SK-N-SH treated with all-trans-retinoic acid at 6 μM for 48 hours (cell line): ENCODE data around the gene SPOP.

Source experiments
- ATAC-seq: fragments of 200-7000 bp; cut with Tn5 transposase; 3 replicates; pipeline ENCODE4 v1.9.1; 2020; ENCODE audit warnings: mild to moderate bottlenecking, moderate library complexity
- ARNTL ChIP-seq: fragments of 450-650 bp; formaldehyde crosslinking; IDR thresholded peaks from 2 replicates; pipeline ENCODE4 v1.5.0; 2020; ENCODE audit warnings: low read depth, mild to moderate bottlenecking, moderate library complexity, borderline replicate concordance
- BACH2 ChIP-seq: fragments of 250-450 bp; sonication (Bioruptor Pico); IDR thresholded peaks from 2 replicates; pipeline ENCODE4 v1.9.0; 2021; ENCODE audit warnings: mild to moderate bottlenecking, borderline replicate concordance
- CSDC2 ChIP-seq: fragments of 250-450 bp; sonication (Bioruptor Pico); IDR thresholded peaks from 2 replicates; pipeline ENCODE4 v1.5.0; 2020; ENCODE audit warnings: mild to moderate bottlenecking, moderate library complexity
- ESRRG ChIP-seq: fragments of 250-450 bp; sonication (Bioruptor Pico); IDR thresholded peaks from 2 replicates; pipeline ENCODE4 v1.6.1; 2021; ENCODE audit warnings: mild to moderate bottlenecking
- GLIS3 ChIP-seq: fragments of 250-450 bp; sonication (Bioruptor Pico); IDR thresholded peaks from 2 replicates; pipeline ENCODE4 v1.5.0; 2020; ENCODE audit warnings: mild to moderate bottlenecking, moderate library complexity
- ISL1 ChIP-seq: fragments of 250-450 bp; sonication (Bioruptor Pico); IDR thresholded peaks from 2 replicates; pipeline ENCODE4 v2.1.2; 2022; ENCODE audit warnings: mild to moderate bottlenecking, moderate library complexity
- OSR1 ChIP-seq: fragments of 250-450 bp; sonication (Bioruptor Pico); IDR thresholded peaks from 2 replicates; pipeline ENCODE4 v1.8.0; 2022; ENCODE audit warnings: moderate library complexity, mild to moderate bottlenecking, inconsistent platforms
- PPARA ChIP-seq: fragments of 250-450 bp; sonication (Bioruptor Pico); IDR thresholded peaks from 2 replicates; pipeline ENCODE4 v1.5.0; 2020; ENCODE audit warnings: mild to moderate bottlenecking, borderline replicate concordance
- RARB ChIP-seq: fragments of 250-450 bp; sonication (Bioruptor Pico); IDR thresholded peaks from 2 replicates; pipeline ENCODE4 v1.8.0; 2021; ENCODE audit warnings: mild to moderate bottlenecking, moderate library complexity
- SNAI2 ChIP-seq: fragments of 250-450 bp; sonication (Bioruptor Pico); IDR thresholded peaks from 2 replicates; pipeline ENCODE4 v1.5.0; 2020; ENCODE audit warnings: mild to moderate bottlenecking, moderate library complexity
- TCF4 ChIP-seq: fragments of 250-450 bp; sonication (Bioruptor Pico); IDR thresholded peaks from 2 replicates; pipeline ENCODE4 v1.8.0; 2021; ENCODE audit warnings: mild to moderate bottlenecking, moderate library complexity, borderline replicate concordance
- ZC3H10 ChIP-seq: fragments of 250-450 bp; sonication (Bioruptor Pico); IDR thresholded peaks from 2 replicates; pipeline ENCODE4 v1.5.1; 2021; ENCODE audit warnings: mild to moderate bottlenecking, moderate library complexity
- ZFP3 ChIP-seq: fragments of 250-450 bp; sonication (Bioruptor Pico); IDR thresholded peaks from 2 replicates; pipeline ENCODE4 v1.5.0; 2020; ENCODE audit warnings: mild to moderate bottlenecking, moderate library complexity
- ZFP30 ChIP-seq: fragments of 450-650 bp; formaldehyde crosslinking; IDR thresholded peaks from 2 replicates; pipeline ENCODE4 v1.5.0; 2022; ENCODE audit warnings: mild to moderate bottlenecking, moderate library complexity
- ZNF565 ChIP-seq: fragments of 450-650 bp; formaldehyde crosslinking; conservative IDR thresholded peaks from 2 replicates; pipeline ENCODE4 v1.5.0; 2020; ENCODE audit warnings: low read depth, mild to moderate bottlenecking, moderate library complexity
- ZNF70 ChIP-seq: fragments of 450-650 bp; formaldehyde crosslinking; IDR thresholded peaks from 2 replicates; pipeline ENCODE4 v1.5.0; 2020; ENCODE audit warnings: mild to moderate bottlenecking, moderate library complexity
- ZNF8 ChIP-seq: fragments of 450-650 bp; formaldehyde crosslinking; IDR thresholded peaks from 2 replicates; pipeline ENCODE4 v1.5.0; 2020; ENCODE audit warnings: mild to moderate bottlenecking, moderate library complexity
- TF ChIP-seq, protein P1 (sequence below): fragments of 250-450 bp; sonication (Bioruptor Pico); IDR thresholded peaks from 2 replicates; pipeline ENCODE4 v1.5.1; 2021; ENCODE audit warnings: mild to moderate bottlenecking, moderate library complexity
- TF ChIP-seq, protein P2 (sequence below): fragments of 250-450 bp; sonication (Bioruptor Pico); IDR thresholded peaks from 2 replicates; pipeline ENCODE4 v1.8.0; 2021; ENCODE audit warnings: low read depth, mild to moderate bottlenecking, moderate library complexity, borderline replicate concordance
- TF ChIP-seq, protein P3 (sequence below): fragments of 250-450 bp; sonication (Bioruptor Pico); IDR thresholded peaks from 2 replicates; pipeline ENCODE4 v1.8.0; 2020; ENCODE audit warnings: mild to moderate bottlenecking, moderate library complexity, borderline replicate concordance
- TF ChIP-seq, protein P4 (sequence below): fragments of 250-450 bp; sonication (Bioruptor Pico); IDR thresholded peaks from 2 replicates; pipeline ENCODE4 v1.5.0; 2020; ENCODE audit warnings: mild to moderate bottlenecking, moderate library complexity
- TF ChIP-seq, protein P5 (sequence below): fragments of 250-450 bp; sonication (Bioruptor Pico); IDR thresholded peaks from 2 replicates; pipeline ENCODE4 v1.5.1; 2020; ENCODE audit warnings: low read depth, mild to moderate bottlenecking, moderate library complexity

SPOP gene

DNA sequence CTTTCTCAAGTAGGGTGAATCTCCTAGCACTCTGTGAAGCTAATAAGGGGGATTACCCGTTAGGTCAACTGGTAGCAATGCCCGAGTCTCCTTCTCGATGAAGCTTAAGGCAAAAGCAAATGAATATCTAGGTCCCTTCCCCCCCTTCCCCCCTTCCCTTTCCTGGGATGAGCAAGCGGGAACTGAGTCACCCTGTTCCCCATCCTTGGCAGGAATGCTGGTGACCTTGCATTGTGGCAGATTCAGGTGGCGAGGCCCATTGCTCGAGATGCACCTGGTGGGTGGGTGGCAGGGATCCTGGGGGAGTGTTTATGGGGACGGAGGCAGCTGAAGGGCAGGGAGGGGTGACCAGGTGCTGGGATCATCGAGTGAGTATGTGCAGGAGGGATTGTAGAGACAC, 95.1 kb downstream of the SPOP start:
- ATAC-seq: no peak; the same call in 2 of the 3 replicates
- TF ChIP-seq BACH2 (CRISPR knock-in tag) (no peak), ZNF565 (CRISPR knock-in tag) (no peak), ARNTL (no peak), ZFP3 (no peak), ZNF70 (CRISPR knock-in tag) (no peak), ZNF8 (CRISPR knock-in tag) (no peak), PPARA (CRISPR knock-in tag) (no peak), ZFP30 (no peak), SNAI2 (CRISPR knock-in tag) (no peak), GLIS3 (CRISPR knock-in tag) (no peak), ZC3H10 (CRISPR knock-in tag) (no peak), ISL1 (CRISPR knock-in tag) (no peak), ESRRG (CRISPR knock-in tag) (no peak), OSR1 (CRISPR knock-in tag) (no peak), RARB (CRISPR knock-in tag) (no peak)
- TF ChIP-seq, protein P1, sequence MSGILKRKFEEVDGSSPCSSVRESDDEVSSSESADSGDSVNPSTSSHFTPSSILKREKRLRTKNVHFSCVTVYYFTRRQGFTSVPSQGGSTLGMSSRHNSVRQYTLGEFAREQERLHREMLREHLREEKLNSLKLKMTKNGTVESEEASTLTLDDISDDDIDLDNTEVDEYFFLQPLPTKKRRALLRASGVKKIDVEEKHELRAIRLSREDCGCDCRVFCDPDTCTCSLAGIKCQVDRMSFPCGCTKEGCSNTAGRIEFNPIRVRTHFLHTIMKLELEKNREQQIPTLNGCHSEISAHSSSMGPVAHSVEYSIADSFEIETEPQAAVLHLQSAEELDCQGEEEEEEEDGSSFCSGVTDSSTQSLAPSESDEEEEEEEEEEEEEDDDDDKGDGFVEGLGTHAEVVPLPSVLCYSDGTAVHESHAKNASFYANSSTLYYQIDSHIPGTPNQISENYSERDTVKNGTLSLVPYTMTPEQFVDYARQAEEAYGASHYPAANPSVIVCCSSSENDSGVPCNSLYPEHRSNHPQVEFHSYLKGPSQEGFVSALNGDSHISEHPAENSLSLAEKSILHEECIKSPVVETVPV (CRISPR knock-in tag): no peak
- TF ChIP-seq, protein P2, sequence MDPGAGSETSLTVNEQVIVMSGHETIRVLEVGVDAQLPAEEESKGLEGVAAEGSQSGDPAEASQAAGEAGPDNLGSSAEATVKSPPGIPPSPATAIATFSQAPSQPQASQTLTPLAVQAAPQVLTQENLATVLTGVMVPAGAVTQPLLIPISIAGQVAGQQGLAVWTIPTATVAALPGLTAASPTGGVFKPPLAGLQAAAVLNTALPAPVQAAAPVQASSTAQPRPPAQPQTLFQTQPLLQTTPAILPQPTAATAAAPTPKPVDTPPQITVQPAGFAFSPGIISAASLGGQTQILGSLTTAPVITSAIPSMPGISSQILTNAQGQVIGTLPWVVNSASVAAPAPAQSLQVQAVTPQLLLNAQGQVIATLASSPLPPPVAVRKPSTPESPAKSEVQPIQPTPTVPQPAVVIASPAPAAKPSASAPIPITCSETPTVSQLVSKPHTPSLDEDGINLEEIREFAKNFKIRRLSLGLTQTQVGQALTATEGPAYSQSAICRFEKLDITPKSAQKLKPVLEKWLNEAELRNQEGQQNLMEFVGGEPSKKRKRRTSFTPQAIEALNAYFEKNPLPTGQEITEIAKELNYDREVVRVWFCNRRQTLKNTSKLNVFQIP (CRISPR knock-in tag): no peak
- TF ChIP-seq, protein P3, sequence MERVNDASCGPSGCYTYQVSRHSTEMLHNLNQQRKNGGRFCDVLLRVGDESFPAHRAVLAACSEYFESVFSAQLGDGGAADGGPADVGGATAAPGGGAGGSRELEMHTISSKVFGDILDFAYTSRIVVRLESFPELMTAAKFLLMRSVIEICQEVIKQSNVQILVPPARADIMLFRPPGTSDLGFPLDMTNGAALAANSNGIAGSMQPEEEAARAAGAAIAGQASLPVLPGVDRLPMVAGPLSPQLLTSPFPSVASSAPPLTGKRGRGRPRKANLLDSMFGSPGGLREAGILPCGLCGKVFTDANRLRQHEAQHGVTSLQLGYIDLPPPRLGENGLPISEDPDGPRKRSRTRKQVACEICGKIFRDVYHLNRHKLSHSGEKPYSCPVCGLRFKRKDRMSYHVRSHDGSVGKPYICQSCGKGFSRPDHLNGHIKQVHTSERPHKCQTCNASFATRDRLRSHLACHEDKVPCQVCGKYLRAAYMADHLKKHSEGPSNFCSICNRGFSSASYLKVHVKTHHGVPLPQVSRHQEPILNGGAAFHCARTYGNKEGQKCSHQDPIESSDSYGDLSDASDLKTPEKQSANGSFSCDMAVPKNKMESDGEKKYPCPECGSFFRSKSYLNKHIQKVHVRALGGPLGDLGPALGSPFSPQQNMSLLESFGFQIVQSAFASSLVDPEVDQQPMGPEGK (CRISPR knock-in tag): no peak

DNA sequence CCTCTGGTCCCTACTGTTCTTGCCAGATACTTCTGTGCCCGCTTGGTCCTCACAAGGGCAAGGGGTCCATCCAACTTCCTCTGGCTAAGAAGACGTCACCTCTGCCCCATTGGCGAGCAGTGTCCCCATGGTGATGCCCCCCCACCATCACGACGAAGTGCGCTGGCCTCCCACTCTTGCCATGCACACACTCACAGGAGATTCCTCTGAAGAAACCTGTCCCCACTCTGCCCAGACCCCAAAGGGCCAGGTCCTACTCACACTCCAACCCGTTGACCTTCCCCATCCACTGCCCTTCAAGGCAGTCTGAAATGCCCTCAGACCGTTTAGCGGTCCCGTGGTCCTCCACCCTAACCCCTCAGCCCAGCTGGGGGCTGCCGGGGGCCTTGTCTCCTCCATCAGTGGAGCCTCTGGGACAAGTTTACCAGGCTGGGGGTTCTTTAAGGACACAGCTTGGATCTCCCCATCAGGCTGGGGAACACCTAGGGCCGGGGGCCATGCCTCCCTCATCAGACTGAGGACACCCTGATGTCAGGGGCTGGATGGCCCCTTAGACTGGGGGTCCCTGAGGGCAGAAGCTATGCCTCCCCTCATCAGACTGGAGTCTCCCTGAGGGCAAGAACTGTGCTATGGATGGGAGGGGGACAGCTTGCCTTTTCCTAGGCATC, 95.7 kb downstream of the SPOP start:
- no peak for ATAC-seq
- TF ChIP-seq, protein P4, sequence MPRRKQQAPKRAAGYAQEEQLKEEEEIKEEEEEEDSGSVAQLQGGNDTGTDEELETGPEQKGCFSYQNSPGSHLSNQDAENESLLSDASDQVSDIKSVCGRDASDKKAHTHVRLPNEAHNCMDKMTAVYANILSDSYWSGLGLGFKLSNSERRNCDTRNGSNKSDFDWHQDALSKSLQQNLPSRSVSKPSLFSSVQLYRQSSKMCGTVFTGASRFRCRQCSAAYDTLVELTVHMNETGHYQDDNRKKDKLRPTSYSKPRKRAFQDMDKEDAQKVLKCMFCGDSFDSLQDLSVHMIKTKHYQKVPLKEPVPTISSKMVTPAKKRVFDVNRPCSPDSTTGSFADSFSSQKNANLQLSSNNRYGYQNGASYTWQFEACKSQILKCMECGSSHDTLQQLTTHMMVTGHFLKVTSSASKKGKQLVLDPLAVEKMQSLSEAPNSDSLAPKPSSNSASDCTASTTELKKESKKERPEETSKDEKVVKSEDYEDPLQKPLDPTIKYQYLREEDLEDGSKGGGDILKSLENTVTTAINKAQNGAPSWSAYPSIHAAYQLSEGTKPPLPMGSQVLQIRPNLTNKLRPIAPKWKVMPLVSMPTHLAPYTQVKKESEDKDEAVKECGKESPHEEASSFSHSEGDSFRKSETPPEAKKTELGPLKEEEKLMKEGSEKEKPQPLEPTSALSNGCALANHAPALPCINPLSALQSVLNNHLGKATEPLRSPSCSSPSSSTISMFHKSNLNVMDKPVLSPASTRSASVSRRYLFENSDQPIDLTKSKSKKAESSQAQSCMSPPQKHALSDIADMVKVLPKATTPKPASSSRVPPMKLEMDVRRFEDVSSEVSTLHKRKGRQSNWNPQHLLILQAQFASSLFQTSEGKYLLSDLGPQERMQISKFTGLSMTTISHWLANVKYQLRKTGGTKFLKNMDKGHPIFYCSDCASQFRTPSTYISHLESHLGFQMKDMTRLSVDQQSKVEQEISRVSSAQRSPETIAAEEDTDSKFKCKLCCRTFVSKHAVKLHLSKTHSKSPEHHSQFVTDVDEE: no peak
- TF ChIP-seq ZFP30 (no peak), RARB (CRISPR knock-in tag) (no peak), TCF4 (no peak), SNAI2 (CRISPR knock-in tag) (no peak), ZC3H10 (CRISPR knock-in tag) (no peak), OSR1 (CRISPR knock-in tag) (no peak), ZNF565 (CRISPR knock-in tag) (no peak), ZNF70 (CRISPR knock-in tag) (no peak), CSDC2 (CRISPR knock-in tag) (no peak), ESRRG (CRISPR knock-in tag) (no peak), ZFP3 (no peak), ZNF8 (CRISPR knock-in tag) (no peak), PPARA (CRISPR knock-in tag) (no peak)
- TF ChIP-seq, protein P5, sequence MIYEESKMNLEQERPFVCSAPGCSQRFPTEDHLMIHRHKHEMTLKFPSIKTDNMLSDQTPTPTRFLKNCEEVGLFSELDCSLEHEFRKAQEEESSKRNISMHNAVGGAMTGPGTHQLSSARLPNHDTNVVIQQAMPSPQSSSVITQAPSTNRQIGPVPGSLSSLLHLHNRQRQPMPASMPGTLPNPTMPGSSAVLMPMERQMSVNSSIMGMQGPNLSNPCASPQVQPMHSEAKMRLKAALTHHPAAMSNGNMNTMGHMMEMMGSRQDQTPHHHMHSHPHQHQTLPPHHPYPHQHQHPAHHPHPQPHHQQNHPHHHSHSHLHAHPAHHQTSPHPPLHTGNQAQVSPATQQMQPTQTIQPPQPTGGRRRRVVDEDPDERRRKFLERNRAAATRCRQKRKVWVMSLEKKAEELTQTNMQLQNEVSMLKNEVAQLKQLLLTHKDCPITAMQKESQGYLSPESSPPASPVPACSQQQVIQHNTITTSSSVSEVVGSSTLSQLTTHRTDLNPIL (CRISPR knock-in tag): no peak
- TF ChIP-seq, protein P2 (CRISPR knock-in tag): no peak
- TF ChIP-seq, protein P1 (CRISPR knock-in tag): no peak
